NCI-H2081 treated with DMSO at 0.1 percent for 48 hours (cell line): Measurements from ENCODE around the gene JAM3.

Experiments
- DNase-seq: peaks from one replicate; lab custom pipeline; 2025; lab: John Stamatoyannopoulos, UW

Gene JAM3

DNA sequence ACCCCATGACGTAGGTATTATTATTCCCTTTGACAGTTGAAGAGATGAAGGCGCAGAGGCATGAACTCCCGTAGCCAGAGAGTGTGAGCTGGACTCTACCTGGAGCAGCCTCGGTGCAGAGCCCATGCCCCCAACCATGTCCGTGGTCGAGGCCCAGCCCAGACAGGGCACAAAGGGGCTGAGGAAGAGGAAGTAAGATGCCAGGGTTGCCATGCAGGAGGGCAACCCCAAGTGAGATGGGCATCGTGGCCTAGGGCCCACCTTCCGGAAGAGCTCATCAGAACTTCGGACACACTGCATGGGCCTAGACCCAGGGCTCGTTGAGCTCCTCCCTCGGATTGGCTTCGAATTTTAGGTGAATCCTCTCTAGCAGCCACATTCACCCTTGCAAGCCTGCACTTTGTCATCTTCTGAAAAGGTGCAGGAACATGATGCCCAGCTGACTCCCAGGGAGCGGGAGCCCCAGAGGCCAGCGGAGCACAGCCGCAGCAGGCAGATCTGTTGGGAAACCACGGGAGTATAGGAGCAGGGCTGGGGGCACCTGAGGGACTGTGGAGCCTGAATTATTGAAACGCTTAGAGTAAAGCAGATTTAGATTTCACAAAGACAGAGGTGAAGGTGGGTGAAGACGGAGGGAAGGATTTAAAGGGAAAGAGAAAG lies 29.0 kb upstream of the JAM3 start:
- no peak for DNase-seq

DNA sequence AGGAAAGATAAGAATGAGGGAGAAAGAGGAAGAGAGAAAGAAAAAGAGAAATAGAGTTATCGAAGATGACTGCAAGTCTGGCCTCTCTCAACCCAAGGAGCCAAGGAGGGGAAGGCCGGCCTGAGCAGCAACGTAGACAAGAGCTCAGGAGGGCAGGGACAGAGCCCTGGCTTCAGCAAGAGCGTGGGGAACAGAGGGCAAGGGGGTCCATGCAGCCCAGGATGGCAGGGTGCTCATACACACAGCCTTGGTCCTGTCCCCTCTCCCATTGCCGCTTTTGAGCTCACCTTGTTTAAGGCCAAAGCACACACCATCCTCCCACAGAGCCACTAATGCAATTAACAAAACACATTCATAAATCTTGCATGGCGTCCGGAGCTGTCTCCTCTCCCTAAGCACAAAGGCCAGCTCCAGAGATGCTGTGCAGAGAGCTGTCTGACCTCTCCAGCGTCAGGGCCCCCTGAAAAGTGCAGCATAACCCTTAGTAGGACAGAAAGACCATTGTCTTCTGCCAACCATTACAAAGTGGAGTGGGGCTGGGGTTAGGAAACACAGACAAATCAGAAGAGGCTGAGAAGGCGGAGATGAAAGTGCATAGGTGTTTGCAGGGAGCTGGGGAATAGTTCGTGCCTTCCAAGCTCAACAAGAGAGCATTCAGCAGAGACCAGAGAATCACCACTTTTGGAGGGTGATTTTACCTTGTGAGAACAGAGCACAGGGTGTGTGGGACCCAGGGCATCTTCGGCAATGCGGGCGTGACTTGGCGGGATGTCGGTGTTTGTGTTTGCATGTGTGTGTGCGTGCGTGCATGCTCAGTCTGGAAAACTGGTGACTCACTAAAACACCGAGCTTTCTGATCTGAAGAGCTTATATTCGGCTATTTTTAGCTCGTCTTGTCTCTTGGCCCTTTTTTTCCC lies 28.2 kb upstream of the JAM3 start:
- DNase-seq, result no peak

DNA sequence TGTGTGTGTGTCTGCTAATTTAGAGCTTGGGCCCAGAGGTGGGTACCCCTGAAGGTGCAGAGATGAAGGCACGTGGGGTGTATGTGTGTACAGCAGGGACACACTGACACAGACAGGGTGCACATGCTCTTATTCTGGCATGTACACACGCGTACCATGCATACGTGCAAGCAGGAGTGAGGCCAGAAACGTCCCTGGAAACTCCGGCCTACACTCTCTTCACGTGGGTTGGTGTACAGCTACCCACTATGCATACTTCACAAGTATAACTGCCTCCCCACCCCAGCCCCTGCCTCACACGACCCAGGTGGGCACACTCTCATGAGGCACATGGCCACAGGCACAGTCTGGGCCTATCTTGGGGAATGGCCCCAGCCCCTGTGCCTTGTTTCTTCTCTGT lies 27.5 kb upstream of the JAM3 start:
- DNase-seq, result no peak

DNA sequence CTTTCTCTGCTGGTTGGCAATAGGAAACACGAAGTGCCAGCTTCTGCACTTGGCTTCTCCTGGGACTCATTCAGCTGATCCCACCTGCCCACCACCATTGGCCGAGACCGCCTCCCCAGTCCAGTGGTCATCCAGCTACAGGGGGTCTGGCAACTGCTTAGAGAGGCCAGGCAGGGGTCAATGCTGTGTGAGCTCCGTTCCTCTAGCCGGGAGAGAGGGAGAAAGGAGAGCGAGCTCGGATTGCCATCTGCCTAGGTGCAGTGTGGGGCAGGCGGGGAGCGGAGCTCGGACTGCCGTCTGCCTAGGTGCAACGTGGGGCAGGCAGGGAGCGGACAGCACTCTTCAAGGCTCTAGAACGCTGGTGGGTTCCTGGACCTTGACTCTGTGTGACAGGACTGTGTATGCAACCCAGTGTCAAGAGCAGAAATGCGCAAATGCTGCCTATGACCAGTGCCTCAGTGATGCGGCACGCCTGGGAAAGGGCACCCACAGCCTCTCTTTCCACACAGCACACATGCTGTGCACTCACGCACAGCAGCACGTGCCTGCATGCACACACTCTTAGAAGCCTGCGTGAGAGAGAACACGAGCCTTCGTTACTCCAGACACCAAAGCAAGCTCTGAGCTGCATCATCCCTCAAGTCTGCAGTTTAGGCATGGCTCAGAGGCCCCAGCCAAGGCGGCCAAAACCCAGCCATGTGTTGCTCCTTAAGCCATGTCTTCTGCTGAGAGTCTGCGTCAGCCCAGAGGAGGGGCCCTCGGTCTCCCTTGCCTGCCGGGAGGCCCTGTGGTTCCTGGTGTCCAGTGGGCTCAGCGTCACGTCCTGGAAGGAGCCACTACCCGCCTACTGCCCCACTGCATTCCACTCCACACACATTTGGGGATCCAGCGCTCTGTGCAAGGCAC lies 26.8 kb upstream of the JAM3 start:
- DNase-seq, result no peak

DNA sequence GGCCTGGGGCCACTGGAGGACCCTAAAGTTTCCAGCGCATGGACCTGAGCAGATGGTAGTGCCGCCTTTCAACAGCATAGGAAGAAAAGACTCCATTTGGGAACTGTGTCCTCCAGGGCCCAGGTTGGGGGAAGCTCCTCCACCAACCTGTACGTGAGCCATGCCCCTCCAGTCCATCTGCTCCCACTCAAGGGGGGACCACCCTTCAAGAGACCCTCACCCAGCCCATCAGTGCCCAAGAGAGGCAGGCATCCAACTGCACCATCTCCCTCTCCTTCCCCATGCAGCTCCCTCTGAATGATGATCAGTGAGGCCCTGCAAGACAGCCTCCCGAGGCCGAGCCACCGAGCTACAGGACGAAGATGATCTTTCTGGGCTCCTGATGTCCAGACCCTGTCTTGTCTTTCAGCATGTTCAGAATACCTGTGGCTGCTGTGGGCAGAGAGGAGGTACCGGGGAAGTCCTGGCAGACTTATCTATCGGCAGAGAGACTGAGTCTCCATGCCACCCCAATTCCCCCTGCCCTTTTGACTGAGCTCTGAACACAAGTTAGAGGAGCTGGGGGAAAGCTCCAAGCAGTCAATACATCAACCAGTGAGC lies 25.0 kb upstream of the JAM3 start:
- no peak for DNase-seq

DNA sequence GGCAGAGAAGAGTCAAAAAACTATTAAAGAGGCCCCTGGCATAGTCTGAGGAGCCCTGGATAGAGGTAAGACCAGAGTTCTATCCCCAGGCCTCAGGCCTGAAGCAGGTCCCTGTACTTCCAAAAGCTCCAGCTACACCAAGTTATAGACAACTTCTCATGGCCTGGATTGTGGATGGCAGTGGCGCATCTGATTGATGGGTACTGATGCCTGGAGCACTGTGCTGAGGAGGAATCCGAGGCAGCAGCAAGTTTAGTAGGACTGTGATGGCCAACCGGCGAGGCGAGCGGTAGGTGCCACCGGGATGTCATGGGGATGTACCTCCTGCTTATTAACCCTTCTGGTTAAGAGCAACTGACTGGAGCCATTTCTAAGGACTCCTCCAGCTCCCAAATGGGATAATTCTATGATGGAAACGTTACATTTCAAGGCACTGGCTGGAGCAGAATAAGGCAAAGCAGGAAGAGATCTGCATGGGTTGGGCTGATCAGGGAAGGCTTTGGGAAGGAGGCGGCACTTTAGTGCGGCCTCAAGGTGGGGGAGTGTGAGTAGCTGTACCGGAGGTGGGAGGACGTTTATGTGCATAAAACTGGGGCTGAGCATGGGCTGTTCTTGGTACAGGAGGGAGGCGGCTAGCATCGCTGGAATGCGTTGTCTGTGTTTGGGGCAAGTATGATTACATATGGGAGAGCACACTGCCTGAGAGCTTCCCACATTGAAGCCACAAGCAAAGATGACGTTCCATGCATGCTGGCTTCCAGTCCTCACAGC lies 24.2 kb upstream of the JAM3 start:
- DNase-seq, result no peak

DNA sequence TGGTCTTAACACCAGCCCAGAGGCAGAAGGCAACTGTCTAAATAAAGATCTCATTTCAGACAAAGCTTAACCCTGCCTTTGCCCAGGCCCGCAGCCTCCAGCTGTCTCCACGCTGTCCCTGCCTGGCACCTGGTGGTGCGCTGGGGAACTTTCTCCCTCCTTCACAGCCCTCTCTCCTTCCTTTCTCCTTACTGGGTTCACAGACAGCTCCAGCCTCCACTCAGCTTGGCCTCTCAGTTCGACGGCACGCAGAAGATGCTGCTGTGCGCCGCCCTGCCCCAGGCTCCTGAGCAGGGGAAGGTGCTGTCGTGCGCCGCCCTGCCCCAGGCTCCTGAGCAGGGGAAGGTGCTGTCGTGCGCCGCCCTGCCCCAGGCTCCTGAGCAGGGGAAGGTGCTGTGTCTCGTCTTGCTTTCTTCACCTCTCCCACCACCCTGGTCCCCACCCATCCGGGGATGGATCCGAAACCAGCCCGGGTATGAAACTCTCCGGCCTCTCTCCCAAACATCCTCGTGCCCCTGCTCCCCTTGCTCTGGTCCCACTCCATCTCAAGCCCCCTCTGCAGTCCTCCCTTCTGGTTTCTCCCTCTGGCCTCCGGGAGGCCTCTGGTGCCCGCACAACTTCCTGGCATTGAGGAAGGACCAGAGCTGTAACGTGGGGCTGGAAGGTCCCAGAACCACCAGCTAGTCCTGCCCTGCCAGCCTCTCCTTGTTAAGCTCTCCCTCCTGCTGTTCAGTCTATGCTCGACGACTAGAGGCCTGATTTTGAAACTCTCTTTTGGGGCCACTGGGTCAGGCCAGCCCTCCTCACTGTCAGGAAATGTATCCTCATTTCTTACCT lies 22.9 kb upstream of the JAM3 start:
- peak; percentile 58 for DNase-seq

DNA sequence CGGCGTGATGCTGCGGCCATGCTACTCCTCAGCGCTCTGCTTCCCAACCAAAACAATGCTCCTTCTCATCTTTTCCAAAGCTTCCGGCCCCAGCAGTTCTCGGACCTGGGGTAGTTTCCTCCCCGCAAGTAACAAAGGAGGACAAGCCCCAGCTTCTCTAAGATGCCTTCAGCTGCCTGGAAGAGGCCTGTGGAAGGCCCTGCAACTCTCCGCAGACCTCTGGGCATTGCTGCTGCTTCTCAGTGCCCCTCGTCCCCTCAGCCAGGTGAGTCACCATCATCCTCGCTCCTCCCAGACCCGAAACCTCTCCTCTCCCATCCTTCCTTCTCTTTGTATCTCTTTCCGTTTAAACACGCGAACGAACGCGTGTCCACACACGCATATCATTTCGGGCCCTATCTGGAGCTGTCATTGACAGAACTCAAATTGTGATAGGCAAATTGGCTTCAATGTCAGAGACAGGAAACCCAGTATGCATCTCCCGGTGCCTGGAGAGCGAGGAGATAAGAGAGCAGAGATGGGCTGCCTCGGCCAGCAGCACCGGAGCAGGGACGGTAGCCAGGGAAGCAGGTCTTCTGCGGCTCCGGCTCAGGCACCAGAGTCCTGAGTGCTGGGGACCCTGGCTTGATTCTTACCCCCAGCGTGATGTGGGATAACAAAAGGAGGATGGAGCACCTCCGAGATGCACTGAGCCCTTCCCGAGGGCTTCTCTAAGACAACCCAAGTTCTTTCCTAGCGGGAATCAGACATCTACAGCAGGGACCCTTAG lies 22.0 kb upstream of the JAM3 start:
- no peak for DNase-seq

DNA sequence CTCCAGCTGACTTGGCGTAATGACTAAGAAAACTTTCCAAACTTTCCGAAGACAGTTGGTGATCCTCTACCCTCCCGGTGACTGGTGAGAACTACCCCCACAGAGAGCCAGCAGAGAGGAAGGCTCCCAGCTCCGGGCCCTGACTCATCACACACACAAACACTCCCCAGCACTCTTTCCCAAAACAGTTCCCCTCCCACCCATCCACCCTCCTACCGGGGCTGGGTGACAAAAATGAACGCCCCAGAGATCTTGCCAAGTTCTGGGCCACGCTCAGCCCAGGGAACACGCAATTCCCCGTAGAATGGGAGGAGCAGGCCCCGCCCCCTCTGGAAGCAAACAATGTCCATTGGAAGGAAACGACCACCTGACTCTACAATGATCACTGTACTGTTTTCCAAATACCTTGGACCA lies 21.3 kb upstream of the JAM3 start:
- DNase-seq, result no peak

DNA sequence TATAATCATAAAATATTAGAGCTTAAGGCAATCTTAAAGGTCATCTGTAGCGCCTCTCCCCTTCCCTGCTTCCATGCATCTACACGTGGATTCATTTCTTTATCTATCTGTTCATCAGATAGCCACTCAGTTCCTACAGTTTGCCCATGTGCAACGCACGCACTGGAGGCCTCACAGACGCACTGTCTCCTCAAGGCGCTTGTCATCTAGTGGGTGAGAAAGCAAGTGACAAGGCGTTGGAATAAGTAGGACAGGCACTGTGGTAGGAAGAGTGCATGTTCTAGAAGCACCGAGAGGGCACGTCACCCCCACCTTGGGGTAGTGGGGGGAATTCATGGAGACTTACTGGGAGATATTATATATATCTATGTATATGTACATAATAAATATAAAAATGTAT lies 20.8 kb upstream of the JAM3 start:
- no peak for DNase-seq

DNA sequence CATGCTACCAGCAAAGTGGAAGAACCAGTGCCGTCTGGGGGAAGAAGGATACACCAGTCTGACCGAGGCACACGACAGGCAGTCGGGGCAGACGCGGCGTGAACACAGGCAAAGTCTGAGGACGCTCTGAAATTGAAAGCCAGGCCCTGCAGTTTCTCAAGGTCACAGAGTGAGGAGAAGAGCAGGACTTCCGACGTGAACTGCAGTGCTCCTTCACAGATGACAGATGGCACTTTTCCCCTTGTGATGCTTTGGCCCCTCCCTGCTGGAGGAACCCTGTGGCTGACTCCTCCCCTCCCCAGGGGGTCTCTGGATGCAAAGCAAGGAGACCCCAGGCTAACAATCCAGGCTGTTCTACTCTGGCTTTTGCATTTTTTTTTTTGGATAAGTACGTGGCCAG lies 19.6 kb upstream of the JAM3 start:
- DNase-seq, result no peak

DNA sequence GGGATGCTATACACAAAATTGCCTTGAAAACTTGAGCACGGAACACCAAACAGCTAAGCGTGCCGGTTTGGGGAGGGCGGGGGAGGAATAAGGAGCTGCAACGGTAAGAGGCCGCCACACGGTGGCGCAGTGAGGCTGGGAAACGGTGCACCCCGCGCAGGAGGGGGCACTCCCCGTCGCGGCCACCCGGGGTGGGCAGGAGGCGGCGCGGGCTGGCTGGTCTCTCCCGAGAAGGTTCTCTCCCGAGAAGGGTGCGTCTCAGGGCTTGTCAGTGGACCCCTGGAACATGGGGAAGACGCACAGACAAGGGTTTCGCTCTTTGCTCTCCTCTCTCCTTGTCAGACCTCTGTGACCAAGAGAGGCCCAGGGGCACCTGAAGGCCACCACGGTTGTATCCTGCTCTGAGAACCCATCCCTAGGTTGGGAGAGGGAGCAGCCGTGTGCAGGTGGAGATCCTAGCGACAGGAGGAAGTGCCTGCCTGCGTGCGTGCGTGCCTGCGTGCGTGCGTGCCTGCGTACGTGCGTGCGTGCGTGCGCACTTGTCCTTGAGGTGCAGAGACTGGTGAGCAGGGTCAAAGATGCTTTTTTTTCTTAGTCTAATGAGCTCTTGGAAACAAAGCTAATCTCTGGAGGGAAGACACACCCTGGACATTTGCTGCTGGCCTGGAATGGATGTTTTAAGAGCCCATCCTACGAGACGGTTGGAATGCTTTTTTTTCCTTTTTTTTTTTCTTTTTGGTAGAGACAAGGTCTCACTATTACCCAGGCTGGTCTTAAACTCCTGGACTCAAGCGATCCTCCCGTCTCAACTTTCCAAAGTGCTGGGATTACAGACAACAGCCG lies 18.1 kb upstream of the JAM3 start:
- DNase-seq, result no peak

DNA sequence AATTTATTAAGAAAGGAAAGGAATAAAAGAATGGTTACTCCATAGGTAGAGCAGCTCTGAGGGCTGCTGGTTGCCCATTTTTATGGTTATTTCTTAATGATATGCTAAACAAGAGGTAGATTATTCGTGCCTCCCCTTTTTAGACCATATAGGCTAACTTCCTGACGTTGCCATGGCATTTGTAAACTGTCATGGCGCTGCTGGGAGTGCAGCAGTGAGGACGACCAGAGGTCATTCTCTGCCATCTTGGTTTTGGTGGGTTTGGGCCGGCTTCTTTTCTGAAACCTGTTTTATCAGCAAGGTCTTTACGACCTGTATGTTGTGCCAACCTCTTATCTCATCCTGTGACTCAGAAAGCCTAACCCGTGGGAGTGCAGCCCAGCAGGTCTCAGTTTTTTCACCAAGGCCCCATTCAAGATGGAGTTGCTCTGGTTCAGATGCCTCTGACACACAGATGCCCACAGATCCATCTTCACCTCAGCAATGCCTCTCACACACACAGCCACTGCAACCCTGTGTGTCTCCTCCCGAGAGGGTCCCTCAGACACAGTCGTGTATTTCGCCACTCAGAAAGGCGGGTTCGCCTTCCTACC lies 16.4 kb upstream of the JAM3 start:
- DNase-seq, result no peak

DNA sequence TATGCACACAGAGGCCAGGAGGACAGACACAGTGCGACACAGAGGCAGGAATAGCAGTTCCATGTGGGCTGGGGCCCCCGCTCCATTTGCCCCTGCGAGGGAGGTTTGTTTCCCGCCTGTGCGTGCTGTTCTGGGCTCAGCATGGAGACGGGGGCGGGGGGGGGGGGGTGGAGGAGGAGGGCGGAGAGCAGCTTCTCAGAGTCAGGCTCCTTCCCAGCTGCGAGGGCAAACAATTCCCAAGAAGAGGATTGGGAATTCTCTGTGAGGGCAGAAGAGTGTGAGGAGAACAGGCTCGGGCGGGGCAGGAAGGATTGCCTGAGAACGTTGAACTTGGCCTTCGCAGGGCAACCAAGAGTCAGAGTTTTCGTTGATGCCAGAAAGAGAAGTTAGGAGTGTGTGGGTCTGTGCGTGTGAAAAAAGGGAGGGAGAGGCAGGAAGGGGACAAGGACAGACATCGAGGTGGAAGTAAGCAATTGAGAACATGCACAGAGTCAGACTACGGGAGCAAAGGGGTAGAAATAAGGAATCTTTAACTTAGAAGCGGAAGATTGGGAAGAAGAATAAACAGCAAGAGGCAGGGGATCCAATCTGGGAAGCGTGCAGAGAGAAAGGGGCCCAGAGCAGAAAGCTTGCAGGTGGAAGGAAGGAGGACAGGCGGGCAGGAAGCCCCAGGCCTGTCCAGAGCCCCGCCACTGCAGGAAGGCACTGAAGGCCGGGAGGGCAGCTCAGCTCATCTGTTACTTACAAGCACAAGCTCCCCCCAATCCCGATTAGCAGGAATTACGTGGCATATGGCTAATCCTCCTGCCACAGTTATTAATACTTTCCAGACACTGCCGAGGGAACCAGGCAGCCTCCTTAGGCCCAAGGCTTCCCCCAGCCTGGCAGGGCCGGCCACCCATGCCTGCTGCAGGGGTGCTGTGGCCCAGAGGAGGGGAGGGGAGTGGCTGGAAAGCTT lies 15.6 kb upstream of the JAM3 start:
- no peak for DNase-seq

DNA sequence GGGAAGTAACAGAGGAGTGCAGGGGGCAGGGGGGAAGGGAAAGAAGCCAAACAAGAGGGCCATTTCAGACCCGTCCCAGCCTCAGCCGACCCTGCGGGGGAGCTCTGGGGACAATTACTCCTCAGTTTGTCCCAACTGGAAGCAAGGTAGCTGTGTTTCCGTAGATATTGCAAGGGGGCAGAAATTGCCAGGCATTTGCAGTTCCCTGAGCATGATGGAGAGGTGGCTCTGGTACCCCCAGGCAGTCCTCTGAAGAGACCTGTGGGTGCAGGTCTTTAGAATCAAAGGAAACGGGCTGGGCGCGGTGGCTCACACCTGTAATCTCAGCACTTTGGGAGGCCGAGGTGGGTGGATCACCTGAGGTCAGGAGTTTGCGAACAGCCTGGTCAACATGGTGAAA lies 13.8 kb upstream of the JAM3 start:
- no peak for DNase-seq

DNA sequence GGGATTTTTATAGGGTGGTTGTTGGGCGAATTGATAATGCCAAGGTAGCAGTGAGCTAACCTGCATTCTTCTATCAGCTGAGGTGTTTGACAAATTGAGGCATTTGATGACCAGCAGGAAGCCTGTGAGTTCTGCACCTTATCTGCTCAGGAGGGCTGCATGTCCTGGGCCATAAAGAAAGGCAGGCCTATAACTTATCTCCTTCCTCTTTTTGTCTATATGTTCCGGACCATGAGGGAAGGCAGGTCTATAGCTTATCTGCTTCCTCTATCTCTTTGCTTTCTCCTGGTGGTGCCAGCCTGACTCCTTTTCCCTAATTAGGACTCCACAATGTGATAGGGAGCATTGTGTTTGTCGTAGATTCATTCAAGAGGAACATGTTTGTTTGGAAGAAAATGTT lies 8.6 kb upstream of the JAM3 start:
- DNase-seq, result no peak
